Cardiac fibroblast (primary cell): ENCODE results near the gene CYP2U1.

ENCODE experiments used
- DNase-seq, 2 donors: peaks; one replicate each; pipeline versions ENCODE4 v3.0.0 to v3.0.0-alpha.2; 2010; ENCODE audit warnings: low read depth in 2 of 2
- H3K4me3 ChIP-seq, 2 donors: replicated peaks in 1 of 2; 1 replicate in 1 of 2; 2 replicates in 1 of 2; pipeline ENCODE4 v1.5.1; 2011; ENCODE audit warnings: low read depth in 2 of 2, low read length in 2 of 2, mild to moderate bottlenecking in 2 of 2, moderate library complexity in 1 of 2
- TF ChIP-seq, protein P1 (sequence below): IDR thresholded peaks from one replicate; pipeline ENCODE4 v1.5.1; 2011; ENCODE audit warnings: low read depth, mild to moderate bottlenecking, low read length, inconsistent platforms

CYP2U1 gene

GRCh38 chr4:107994894-107995293 is 63.5 kb downstream of the CYP2U1 start:
- TF ChIP-seq, protein P1, sequence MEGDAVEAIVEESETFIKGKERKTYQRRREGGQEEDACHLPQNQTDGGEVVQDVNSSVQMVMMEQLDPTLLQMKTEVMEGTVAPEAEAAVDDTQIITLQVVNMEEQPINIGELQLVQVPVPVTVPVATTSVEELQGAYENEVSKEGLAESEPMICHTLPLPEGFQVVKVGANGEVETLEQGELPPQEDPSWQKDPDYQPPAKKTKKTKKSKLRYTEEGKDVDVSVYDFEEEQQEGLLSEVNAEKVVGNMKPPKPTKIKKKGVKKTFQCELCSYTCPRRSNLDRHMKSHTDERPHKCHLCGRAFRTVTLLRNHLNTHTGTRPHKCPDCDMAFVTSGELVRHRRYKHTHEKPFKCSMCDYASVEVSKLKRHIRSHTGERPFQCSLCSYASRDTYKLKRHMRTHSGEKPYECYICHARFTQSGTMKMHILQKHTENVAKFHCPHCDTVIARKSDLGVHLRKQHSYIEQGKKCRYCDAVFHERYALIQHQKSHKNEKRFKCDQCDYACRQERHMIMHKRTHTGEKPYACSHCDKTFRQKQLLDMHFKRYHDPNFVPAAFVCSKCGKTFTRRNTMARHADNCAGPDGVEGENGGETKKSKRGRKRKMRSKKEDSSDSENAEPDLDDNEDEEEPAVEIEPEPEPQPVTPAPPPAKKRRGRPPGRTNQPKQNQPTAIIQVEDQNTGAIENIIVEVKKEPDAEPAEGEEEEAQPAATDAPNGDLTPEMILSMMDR = no peak
- H3K4me3 ChIP-seq = no peak overlapping the region

DNA sequence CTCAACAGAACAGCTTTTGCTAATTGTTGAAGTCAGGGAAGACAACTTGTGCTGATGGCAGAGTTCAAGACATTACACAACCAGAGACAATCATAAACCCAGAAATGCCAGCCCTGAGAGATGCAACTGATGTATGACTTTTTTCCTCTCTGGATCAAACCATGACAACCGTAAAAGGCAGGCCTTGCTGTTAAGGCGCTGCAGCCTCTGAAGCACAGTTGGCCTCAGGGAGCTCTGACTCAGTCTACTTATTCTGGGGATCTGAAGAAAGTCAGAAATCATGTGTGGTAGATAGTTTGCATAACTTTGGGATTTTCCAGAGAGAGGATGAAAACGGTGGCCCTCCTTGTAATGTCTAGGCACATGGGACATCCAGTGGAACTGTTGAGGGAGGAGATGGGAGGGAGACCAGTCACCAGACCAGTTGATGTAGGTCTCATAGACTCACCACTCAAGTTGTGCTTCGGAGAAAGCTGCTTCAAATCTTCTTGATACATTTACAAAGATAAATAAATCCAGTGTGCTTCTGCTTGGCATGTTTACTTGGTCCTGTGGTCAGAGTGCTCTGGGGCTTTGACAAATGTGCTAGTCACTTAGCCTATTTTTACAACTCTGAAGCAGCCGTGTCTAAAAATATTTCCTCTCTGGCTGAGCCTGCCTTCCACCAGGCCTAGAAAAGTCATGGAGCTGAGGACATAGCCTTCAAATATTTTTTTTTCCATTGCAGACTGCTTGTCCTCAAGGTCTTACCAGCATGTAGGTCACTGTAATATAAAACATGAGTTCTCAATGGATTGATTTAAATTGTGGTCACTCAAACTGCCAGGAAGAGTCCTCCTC is 65.8 kb downstream of the CYP2U1 start:
- TF ChIP-seq, protein P1 = no peak
- DNase-seq = peak; percentile 51 to 60
- no peak overlapping the region for H3K4me3 ChIP-seq

More at GRCh38 chr4:107994894-107995293, 63.5 kb downstream of the CYP2U1 start:
- DNase-seq = no peak

- DNase-seq = no peak
- no peak overlapping the region for H3K4me3 ChIP-seq
- TF ChIP-seq, protein P1 = no peak
Observed at GRCh38 chr4:107997794-107998193, 66.4 kb downstream of the CYP2U1 start.

DNA sequence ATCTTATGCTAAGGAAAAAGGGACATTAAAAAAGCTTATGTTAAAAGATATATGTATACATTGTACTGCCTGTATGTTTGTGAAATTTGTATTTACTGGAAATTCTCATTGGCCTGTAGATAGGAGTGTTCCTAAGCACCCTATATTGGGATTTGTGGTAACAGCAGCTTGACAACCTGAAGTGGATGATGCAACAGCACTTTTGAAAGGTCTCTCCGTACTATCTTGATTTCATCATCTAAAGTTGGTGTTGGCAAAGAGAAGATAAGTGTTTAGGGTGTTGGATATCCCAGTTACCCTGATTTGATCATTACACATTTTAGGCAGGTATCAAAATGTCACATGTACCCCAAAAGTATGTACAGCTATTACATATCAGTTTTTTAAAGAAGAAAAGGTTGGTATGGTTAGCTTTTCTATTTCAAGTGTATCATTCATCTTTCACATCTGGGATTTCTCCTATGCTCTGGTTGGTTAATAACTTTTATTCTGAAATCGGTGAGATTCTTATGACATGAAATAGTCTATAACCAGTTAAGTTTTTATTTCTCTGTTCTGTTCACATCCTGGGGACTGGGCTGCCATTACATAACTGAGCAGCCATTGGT is 68.7 kb downstream of the CYP2U1 start:
- H3K4me3 ChIP-seq = no peak overlapping the region
- TF ChIP-seq, protein P1 = no peak
- peak in 1 of 2 donors; percentile 5 for DNase-seq

GRCh38 chr4:108001540-108002135 is 70.3 kb downstream of the CYP2U1 start:
- no peak overlapping the region for H3K4me3 ChIP-seq
- TF ChIP-seq, protein P1 = no peak
- DNase-seq = peak in 1 of 2 donors; percentile 55
